ENCODE data around the gene IDH3G. TPM values are rescaled to one million over a fixed set of nuclear protein-coding genes. Genes with fewer than 3 reads are reported as not detected.

IDH3G gene
- total RNA-seq, 1 donor: 40.2 TPM

DNA sequence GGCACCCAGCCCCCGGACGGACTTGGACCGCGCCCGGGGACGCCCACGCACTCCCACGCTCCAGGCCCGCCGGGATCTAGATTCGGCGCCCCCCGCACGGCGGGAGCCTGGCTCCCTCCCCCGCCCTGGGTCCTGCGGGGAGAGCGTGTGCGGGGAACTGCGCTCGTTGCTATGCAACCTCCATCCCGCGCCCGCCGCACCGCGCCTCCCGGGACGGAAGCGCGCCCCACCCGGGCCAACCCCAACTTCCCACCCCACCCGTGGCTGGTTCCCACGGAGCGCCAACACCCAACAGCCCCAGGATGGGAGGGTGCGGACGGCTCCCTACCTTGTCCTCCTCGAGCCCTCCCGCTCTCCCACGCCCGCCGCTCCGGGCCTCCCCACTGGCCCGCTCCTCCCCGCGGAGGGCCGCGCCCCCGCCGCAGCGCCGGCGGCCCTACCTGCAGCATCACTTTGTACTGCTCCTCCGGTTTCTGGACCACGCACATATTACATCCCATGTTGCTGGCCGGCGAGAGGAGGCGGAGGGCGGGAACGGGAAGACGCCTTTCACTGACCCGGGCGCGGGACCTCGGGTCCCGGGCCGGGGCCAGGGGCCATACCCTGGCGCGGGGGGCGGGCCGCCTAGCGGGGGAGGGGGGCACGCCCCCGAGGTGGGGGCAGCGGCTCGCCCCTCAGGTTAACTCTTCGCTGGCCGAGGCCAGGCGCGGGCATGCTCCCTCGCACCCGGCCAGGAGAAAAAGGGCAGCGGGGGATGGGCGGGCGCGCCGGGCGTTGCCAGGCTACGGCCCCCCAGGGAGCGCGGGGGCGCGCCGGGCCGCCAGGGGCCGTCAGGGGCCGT lies 35.8 kb upstream of the IDH3G start, which contains the start of gene PDZD4:
Gene PDZD4, minus strand, starts transcription at position 746 of the 841 bp plus-strand sequence. Its CDS starts 246 bp downstream, at position 500.
- no peak for TF ChIP-seq CTCF (IDR thresholded peaks at IDR 0.05; ENCODE audit: insufficient read depth, low read depth, low read length)
- no peak within 1 kb of the TSS for H3K4me3 ChIP-seq (ENCODE audit: low read depth, low read length)
- DNase-seq (ENCODE audit: low read depth): no peak

DNA sequence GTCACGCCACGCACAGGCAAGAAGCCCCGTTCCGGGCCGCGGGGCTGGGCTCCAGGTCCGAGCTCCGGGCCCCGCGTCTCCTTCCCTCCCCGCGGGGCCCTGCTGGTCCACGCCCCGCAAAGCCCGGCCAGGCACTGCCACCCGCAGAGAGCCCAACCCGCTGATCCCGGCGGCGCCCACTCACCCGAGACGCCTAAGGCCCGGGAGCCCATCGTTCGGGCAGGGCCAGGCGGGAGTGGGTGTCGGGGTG lies 35.3 kb upstream of the IDH3G start:
- no peak overlapping the region for H3K4me3 ChIP-seq (ENCODE audit: low read depth, low read length)
- DNase-seq (ENCODE audit: low read depth): no peak

DNA sequence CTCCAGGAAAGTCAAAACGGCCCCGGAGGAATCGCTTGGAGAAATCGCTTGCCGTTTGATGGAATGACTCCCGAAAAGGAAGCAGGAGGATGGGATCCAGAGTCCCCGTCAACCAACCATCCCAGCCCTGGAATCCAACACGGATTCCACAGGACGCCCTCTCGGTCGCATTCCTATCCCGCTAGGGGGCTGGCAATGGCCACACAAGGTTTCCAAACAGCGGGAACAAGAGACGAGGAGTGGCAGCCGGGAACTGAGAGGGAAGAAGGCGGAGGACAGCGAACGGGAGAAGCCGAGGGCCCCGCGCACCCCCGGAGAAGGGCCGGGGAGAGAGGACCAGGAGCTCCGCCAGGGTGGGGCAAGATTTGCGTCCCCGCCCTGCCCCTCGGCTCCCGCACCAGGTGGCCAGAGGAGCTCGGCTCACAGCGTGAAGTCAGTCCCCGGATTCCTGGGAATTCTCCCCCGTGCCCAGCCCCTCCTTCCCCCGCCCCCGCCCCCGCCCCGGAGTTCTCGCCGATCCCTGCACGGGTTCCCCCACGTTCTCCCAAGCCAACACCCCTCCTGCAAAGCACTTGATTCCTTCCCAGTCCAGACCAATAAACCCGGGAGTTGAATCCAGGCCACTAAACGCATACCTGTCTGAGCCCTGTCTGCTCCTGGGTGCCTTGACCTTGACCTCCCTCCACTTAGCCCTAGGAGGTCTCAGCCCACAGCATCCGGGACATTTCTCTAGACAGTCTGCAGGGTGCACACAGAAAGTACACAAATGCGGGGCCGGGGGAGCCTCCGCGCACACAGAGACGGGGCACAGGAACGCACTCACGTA lies 34.8 kb upstream of the IDH3G start:
- no peak overlapping the region for H3K4me3 ChIP-seq (ENCODE audit: low read depth, low read length)
- no peak for DNase-seq (ENCODE audit: low read depth)

More for the DNA sequence above, 35.3 kb upstream of the IDH3G start:
- TF ChIP-seq CTCF (IDR thresholded peaks at IDR 0.05; ENCODE audit: insufficient read depth, low read depth, low read length): no peak

DNA sequence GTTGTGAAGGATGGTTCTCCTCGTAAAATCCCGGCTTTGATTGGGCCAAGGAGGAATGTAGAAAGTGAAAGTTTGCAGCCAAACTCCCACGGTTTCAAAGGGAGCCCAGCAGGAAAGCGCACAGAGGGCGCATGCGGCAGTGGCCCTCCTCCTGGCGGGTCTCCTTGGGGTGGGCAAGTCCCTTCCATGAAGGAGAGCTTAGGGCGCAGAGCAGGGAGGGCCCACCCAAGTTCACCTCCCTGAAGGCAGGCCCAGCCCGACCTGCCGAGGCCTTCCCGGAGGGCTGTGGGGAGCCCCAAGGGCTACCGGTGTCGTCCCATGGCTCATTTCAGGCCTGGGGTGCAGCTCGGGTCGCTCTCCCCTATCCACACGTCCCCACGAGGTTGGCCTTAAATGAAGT lies 34.1 kb upstream of the IDH3G start:
- DNase-seq (ENCODE audit: low read depth): peak; percentile 1
- H3K4me3 ChIP-seq (ENCODE audit: low read depth, low read length): no peak overlapping the region
- no peak for TF ChIP-seq CTCF (IDR thresholded peaks at IDR 0.05; ENCODE audit: insufficient read depth, low read depth, low read length)

More for the DNA sequence above, 34.8 kb upstream of the IDH3G start:
- no peak for TF ChIP-seq CTCF (IDR thresholded peaks at IDR 0.05; ENCODE audit: insufficient read depth, low read depth, low read length)

GRCh38 chrX:153827903-153828302 lies 33.7 kb upstream of the IDH3G start:
- no peak for DNase-seq (ENCODE audit: low read depth)
- TF ChIP-seq CTCF (IDR thresholded peaks at IDR 0.05; ENCODE audit: insufficient read depth, low read depth, low read length): no peak
- no peak overlapping the region for H3K4me3 ChIP-seq (ENCODE audit: low read depth, low read length)

GRCh38 chrX:153827016-153827415 lies 32.8 kb upstream of the IDH3G start:
- DNase-seq (ENCODE audit: low read depth): no peak
- TF ChIP-seq CTCF (IDR thresholded peaks at IDR 0.05; ENCODE audit: insufficient read depth, low read depth, low read length): no peak

More at GRCh38 chrX:153827016-153827415, 32.8 kb upstream of the IDH3G start:
- H3K4me3 ChIP-seq (ENCODE audit: low read depth, low read length): no peak overlapping the region
